Stimulated activated memory B cell treated with anti-CD40 and anti-IgM and Interleukin-4, amounts not matched to agents 10 μg/mL and 1 μg/mL and 100 μg/mL, for 72 hours (primary cell): Measurements from ENCODE around the gene PACS2.
A peak's percentile ranks its signal among the peaks of the same experiment; 100 is the strongest.

ENCODE experiments used
- ATAC-seq: fragments of 150-1000 bp; cut with Tn5 transposase; 2 replicates; pipeline ENCODE4 v1.10.0; 2021
- H3K27ac Mint-ChIP-seq: one replicate; pipeline ENCODE4 v1.8.0; 2022; ENCODE audit warnings: mild to moderate bottlenecking, mixed read lengths
- H3K27me3 Mint-ChIP-seq: one replicate; pipeline ENCODE4 v1.8.0; 2022; ENCODE audit warnings: mixed read lengths
- H3K36me3 Mint-ChIP-seq: one replicate; pipeline ENCODE4 v1.8.0; 2022; ENCODE audit warnings: mixed read lengths
- H3K4me1 Mint-ChIP-seq: one replicate; pipeline ENCODE4 v1.8.0; 2022; ENCODE audit warnings: mixed read lengths
- H3K4me3 Mint-ChIP-seq: one replicate; pipeline ENCODE4 v1.8.0; 2022; ENCODE audit warnings: mild to moderate bottlenecking, moderate library complexity, mixed read lengths
- H3K9me3 Mint-ChIP-seq: one replicate; pipeline ENCODE4 v1.8.0; 2022; ENCODE audit warnings: mixed read lengths

The PACS2 gene

GRCh38 chr14:105422695-105423487 lies 108.3 kb downstream of the PACS2 start:
- ATAC-seq: no peak
- peaks cover 13% of the 10 kb centered on the region for H3K27me3 Mint-ChIP-seq
- peaks cover 18% of the 10 kb centered on the region for H3K36me3 Mint-ChIP-seq
- peak overlapping the region; percentile 89 for H3K27ac Mint-ChIP-seq
- peaks cover 44% of the 10 kb centered on the region for H3K4me1 Mint-ChIP-seq
- H3K9me3 Mint-ChIP-seq: no peaks in the 10 kb centered on the region
- no peak overlapping the region for H3K4me3 Mint-ChIP-seq

- Mint-ChIP-seq H3K36me3 (peaks cover 18% of the 10 kb centered on the region), H3K4me3 (no peak overlapping the region), H3K9me3 (no peaks in the 10 kb centered on the region), H3K4me1 (peaks cover 44% of the 10 kb centered on the region), H3K27ac (no peak overlapping the region), H3K27me3 (peaks cover 6% of the 10 kb centered on the region)
- ATAC-seq: no peak
Observed at GRCh38 chr14:105423488-105424195, 109.1 kb downstream of the PACS2 start.

GRCh38 chr14:105424861-105425260 lies 110.3 kb downstream of the PACS2 start:
- ATAC-seq: no peak
- H3K36me3 Mint-ChIP-seq: peaks cover 18% of the 10 kb centered on the region

GRCh38 chr14:105425823-105426247 lies 111.3 kb downstream of the PACS2 start:
- no peaks in the 10 kb centered on the region for H3K27me3 Mint-ChIP-seq
- H3K9me3 Mint-ChIP-seq: no peaks in the 10 kb centered on the region
- no peak for ATAC-seq
- H3K4me3 Mint-ChIP-seq: no peak overlapping the region
- peaks cover 28% of the 10 kb centered on the region for H3K36me3 Mint-ChIP-seq
- no peak overlapping the region for H3K27ac Mint-ChIP-seq
- H3K4me1 Mint-ChIP-seq: peaks cover 36% of the 10 kb centered on the region

More at GRCh38 chr14:105424861-105425260, 110.3 kb downstream of the PACS2 start:
- Mint-ChIP-seq H3K9me3 (no peaks in the 10 kb centered on the region), H3K4me1 (peaks cover 39% of the 10 kb centered on the region), H3K4me3 (no peak overlapping the region), H3K27me3 (no peaks in the 10 kb centered on the region), H3K27ac (no peak overlapping the region)

GRCh38 chr14:105426416-105427130 lies 112.0 kb downstream of the PACS2 start:
- peaks cover 28% of the 10 kb centered on the region for H3K4me1 Mint-ChIP-seq
- no peaks in the 10 kb centered on the region for H3K27me3 Mint-ChIP-seq
- no peaks in the 10 kb centered on the region for H3K9me3 Mint-ChIP-seq
- no peak overlapping the region for H3K27ac Mint-ChIP-seq
- ATAC-seq: no peak
- no peak overlapping the region for H3K4me3 Mint-ChIP-seq
- peaks cover 35% of the 10 kb centered on the region for H3K36me3 Mint-ChIP-seq

- H3K36me3 Mint-ChIP-seq: peaks cover 35% of the 10 kb centered on the region
- peaks cover 20% of the 10 kb centered on the region for H3K4me1 Mint-ChIP-seq
- no peaks in the 10 kb centered on the region for H3K9me3 Mint-ChIP-seq
- H3K27ac Mint-ChIP-seq: no peak overlapping the region
- no peak overlapping the region for H3K4me3 Mint-ChIP-seq
- ATAC-seq: no peak
- H3K27me3 Mint-ChIP-seq: no peaks in the 10 kb centered on the region
Observed at GRCh38 chr14:105427412-105427811, 112.9 kb downstream of the PACS2 start.

- no peak for ATAC-seq
- Mint-ChIP-seq H3K4me1 (peaks cover 15% of the 10 kb centered on the region), H3K27me3 (no peaks in the 10 kb centered on the region), H3K4me3 (no peak overlapping the region), H3K9me3 (no peaks in the 10 kb centered on the region), H3K36me3 (peaks cover 35% of the 10 kb centered on the region), H3K27ac (no peak overlapping the region)
Observed at GRCh38 chr14:105427936-105428485, 113.5 kb downstream of the PACS2 start.

GRCh38 chr14:105430042-105430441 lies 115.5 kb downstream of the PACS2 start:
- Mint-ChIP-seq H3K36me3 (peaks cover 35% of the 10 kb centered on the region), H3K9me3 (no peaks in the 10 kb centered on the region), H3K4me3 (no peak overlapping the region), H3K4me1 (peaks cover 19% of the 10 kb centered on the region), H3K27me3 (no peaks in the 10 kb centered on the region), H3K27ac (no peak overlapping the region)
- ATAC-seq: no peak

- no peak for ATAC-seq
- H3K36me3 Mint-ChIP-seq: peaks cover 35% of the 10 kb centered on the region
- H3K27me3 Mint-ChIP-seq: no peaks in the 10 kb centered on the region
- H3K9me3 Mint-ChIP-seq: no peaks in the 10 kb centered on the region
- peaks cover 25% of the 10 kb centered on the region for H3K4me1 Mint-ChIP-seq
- H3K4me3 Mint-ChIP-seq: no peak overlapping the region
- no peak overlapping the region for H3K27ac Mint-ChIP-seq
Observed at GRCh38 chr14:105430565-105430964, 116.0 kb downstream of the PACS2 start.

GRCh38 chr14:105431256-105431655 lies 116.7 kb downstream of the PACS2 start:
- Mint-ChIP-seq H3K27ac (no peak overlapping the region), H3K4me3 (no peak overlapping the region), H3K9me3 (no peaks in the 10 kb centered on the region), H3K27me3 (no peaks in the 10 kb centered on the region), H3K4me1 (peaks cover 27% of the 10 kb centered on the region), H3K36me3 (peaks cover 33% of the 10 kb centered on the region)
- ATAC-seq: no peak

GRCh38 chr14:105432657-105433056 lies 118.1 kb downstream of the PACS2 start:
- H3K27me3 Mint-ChIP-seq: no peaks in the 10 kb centered on the region
- peaks cover 27% of the 10 kb centered on the region for H3K36me3 Mint-ChIP-seq
- H3K4me3 Mint-ChIP-seq: no peak overlapping the region
- H3K27ac Mint-ChIP-seq: no peak overlapping the region
- ATAC-seq: no peak
- no peaks in the 10 kb centered on the region for H3K9me3 Mint-ChIP-seq
- peaks cover 24% of the 10 kb centered on the region for H3K4me1 Mint-ChIP-seq

GRCh38 chr14:105433161-105433605 lies 118.6 kb downstream of the PACS2 start:
- ATAC-seq: no peak
- Mint-ChIP-seq H3K27ac (no peak overlapping the region), H3K4me3 (no peak overlapping the region)

GRCh38 chr14:105436402-105436801 lies 121.9 kb downstream of the PACS2 start:
- Mint-ChIP-seq H3K4me1 (peaks cover 19% of the 10 kb centered on the region), H3K27me3 (no peaks in the 10 kb centered on the region), H3K36me3 (peaks cover 11% of the 10 kb centered on the region), H3K27ac (no peak overlapping the region), H3K9me3 (no peaks in the 10 kb centered on the region), H3K4me3 (no peak overlapping the region)
- ATAC-seq: no peak

More at GRCh38 chr14:105433161-105433605, 118.6 kb downstream of the PACS2 start:
- Mint-ChIP-seq H3K4me1 (peaks cover 22% of the 10 kb centered on the region), H3K9me3 (no peaks in the 10 kb centered on the region), H3K36me3 (peaks cover 27% of the 10 kb centered on the region), H3K27me3 (no peaks in the 10 kb centered on the region)

- Mint-ChIP-seq H3K27ac (no peak overlapping the region), H3K27me3 (no peaks in the 10 kb centered on the region), H3K9me3 (no peaks in the 10 kb centered on the region), H3K36me3 (peaks cover 16% of the 10 kb centered on the region), H3K4me3 (no peak overlapping the region), H3K4me1 (peaks cover 19% of the 10 kb centered on the region)
- no peak for ATAC-seq
Observed at GRCh38 chr14:105436891-105437722, 122.6 kb downstream of the PACS2 start.
